ENCODE data around the gene WDR86. TPM values are rescaled to one million over a fixed set of nuclear protein-coding genes. Genes with fewer than 3 reads are reported as not detected.

Gene WDR86
- total RNA-seq, 1 experiment from 2014 or later = 24.4 TPM

DNA sequence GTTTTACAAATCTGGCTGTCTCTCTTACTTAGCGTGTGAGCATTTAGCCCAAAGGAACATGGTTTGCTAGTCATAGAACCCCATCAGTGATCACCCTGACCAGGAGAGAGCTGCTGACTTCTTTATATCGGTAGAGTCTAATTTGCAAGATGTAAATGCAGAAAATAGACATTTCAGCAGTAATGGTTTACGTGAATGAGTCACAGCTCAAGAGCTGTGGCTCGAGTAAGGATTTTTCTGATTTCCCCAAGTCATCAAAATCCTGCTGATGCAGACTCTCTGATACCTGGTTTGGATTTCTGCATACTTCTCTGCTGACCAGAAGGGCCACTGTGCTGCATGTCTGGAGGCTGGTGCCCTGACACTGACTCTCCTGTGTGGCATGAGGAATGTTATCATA, 42.6 kb downstream of the WDR86 start:
- no peaks in the 10 kb centered on the region for H3K9me3 Mint-ChIP-seq
- TF ChIP-seq JUN (CRISPR knock-in tag; IDR thresholded peaks at IDR 0.05) (no peak), RELA (CRISPR knock-in tag; IDR thresholded peaks at IDR 0.05; ENCODE audit: borderline replicate concordance) (no peak), EMX1 (CRISPR knock-in tag; IDR thresholded peaks at IDR 0.05) (no peak), ZNF219 (CRISPR knock-in tag; IDR thresholded peaks at IDR 0.05; ENCODE audit: borderline replicate concordance) (no peak), ZNF121 (CRISPR knock-in tag; IDR thresholded peaks at IDR 0.05) (no peak), NR2C2 (CRISPR knock-in tag; IDR thresholded peaks at IDR 0.05) (no peak), OVOL2 (CRISPR knock-in tag; IDR thresholded peaks at IDR 0.05; ENCODE audit: borderline replicate concordance) (no peak), FOXP1 (CRISPR knock-in tag; IDR thresholded peaks at IDR 0.05; ENCODE audit: borderline replicate concordance) (no peak), NR1H2 (CRISPR knock-in tag; IDR thresholded peaks at IDR 0.05) (no peak)
- DNase-seq (ENCODE audit: low spot score) = no peak
- peaks cover 27% of the 10 kb centered on the region for H3K36me3 Mint-ChIP-seq
- peaks cover 6% of the 10 kb centered on the region for H3K4me1 Mint-ChIP-seq
- ChIA-PET CTCF (interaction anchor here (1.7 to 3.5 kb wide), 4 partner anchors 51 to 393 kb away, joined by 6 to 46 read pairs (median 7); no protein-coding TSS in a partner anchor), POLR2A (no interaction called here)
- ATAC-seq = no peak
- no peak overlapping the region for H3K4me3 Mint-ChIP-seq
- H3K27ac Mint-ChIP-seq = peak overlapping the region; percentile 42; the same call in 1 of the 2 replicates
- no peaks in the 10 kb centered on the region for H3K27me3 Mint-ChIP-seq (ENCODE audit: low read depth)

DNA sequence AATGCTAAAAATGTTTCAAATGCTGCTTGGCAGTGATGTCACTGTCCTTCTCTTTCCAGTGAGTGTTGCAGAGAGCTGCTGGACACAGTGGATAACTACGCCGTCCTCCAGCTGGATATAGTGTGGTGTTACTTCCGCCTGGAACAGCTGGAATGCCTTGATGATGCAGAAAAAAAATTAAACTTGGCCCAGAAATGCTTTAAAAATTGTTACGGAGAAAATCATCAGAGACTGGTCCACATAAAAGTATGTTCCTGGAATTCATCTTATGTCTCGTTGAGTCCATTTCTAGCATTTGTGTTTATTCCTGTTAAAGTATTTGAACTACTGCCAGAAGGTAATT, 43.0 kb downstream of the WDR86 start:
- Mint-ChIP-seq H3K27ac (no peak overlapping the region), H3K4me3 (no peak overlapping the region), H3K9me3 (no peaks in the 10 kb centered on the region), H3K36me3 (peaks cover 31% of the 10 kb centered on the region), H3K4me1 (peaks cover 4% of the 10 kb centered on the region), H3K27me3 (ENCODE audit: low read depth) (no peaks in the 10 kb centered on the region)
- no peak for ATAC-seq
- ChIA-PET POLR2A (interaction anchor here (0.6 kb wide), 1 partner anchor 351 kb away, joined by 3 read pairs; no protein-coding TSS in a partner anchor), CTCF (interaction anchor here (1.1 to 3.5 kb wide), 5 partner anchors 16 to 393 kb away, joined by 3 to 46 read pairs (median 4); partner anchors contain the start of gene NUB1)
- TF ChIP-seq, protein P1, sequence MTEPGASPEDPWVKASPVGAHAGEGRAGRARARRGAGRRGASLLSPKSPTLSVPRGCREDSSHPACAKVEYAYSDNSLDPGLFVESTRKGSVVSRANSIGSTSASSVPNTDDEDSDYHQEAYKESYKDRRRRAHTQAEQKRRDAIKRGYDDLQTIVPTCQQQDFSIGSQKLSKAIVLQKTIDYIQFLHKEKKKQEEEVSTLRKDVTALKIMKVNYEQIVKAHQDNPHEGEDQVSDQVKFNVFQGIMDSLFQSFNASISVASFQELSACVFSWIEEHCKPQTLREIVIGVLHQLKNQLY (CRISPR knock-in tag; IDR thresholded peaks at IDR 0.05) = no peak
- TF ChIP-seq ESRRA (CRISPR knock-in tag; IDR thresholded peaks at IDR 0.05; ENCODE audit: borderline replicate concordance) (no peak), ZNF423 (CRISPR knock-in tag; IDR thresholded peaks at IDR 0.05) (no peak)
- TF ChIP-seq, protein P2, sequence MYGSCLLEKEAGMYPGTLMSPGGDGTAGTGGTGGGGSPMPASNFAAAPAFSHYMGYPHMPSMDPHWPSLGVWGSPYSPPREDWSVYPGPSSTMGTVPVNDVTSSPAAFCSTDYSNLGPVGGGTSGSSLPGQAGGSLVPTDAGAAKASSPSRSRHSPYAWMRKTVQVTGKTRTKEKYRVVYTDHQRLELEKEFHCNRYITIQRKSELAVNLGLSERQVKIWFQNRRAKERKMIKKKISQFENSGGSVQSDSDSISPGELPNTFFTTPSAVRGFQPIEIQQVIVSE (CRISPR knock-in tag; IDR thresholded peaks at IDR 0.05; ENCODE audit: borderline replicate concordance) = no peak
- TF ChIP-seq, protein P3, sequence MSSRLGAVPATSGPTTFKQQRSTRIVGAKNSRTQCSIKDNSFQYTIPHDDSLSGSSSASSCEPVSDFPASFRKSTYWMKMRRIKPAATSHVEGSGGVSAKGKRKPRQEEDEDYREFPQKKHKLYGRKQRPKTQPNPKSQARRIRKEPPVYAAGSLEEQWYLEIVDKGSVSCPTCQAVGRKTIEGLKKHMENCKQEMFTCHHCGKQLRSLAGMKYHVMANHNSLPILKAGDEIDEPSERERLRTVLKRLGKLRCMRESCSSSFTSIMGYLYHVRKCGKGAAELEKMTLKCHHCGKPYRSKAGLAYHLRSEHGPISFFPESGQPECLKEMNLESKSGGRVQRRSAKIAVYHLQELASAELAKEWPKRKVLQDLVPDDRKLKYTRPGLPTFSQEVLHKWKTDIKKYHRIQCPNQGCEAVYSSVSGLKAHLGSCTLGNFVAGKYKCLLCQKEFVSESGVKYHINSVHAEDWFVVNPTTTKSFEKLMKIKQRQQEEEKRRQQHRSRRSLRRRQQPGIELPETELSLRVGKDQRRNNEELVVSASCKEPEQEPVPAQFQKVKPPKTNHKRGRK (CRISPR knock-in tag; IDR thresholded peaks at IDR 0.05; ENCODE audit: borderline replicate concordance) = no peak
- no peak for DNase-seq (ENCODE audit: low spot score)

DNA sequence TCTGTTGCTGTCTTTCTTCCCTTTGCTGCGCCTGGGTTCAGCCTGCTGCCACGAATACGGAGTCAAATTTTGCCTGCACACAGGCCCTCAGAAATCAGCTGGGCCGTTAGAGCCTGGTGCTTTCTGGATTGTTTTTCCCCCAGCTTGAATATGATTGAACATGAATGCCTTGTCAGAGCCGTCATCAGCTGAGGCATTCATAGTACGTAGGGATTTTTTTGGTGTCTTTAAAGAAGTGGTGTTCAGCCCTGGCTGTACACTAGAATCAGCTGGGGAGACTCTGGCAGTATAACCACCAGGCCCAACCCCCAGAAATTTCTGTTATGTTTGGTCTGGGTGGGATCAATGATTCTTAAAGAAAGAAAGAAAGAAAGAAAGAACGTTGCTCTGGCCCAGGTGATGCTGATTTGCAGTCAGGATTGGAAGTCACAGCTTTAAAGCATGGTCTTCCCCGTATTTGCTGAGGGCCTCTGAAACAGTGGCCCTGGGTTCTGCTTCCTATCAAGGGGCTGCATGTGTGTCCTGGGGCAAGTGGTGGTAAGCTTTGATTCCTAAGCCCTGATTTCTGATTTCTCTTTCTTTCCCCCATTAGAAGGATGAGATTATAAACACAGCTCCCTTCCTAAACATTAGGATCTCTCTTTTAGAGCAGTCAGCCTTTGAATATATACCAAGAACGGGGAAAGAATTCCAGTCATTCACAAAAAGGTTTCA, 43.5 kb downstream of the WDR86 start:
- H3K27me3 Mint-ChIP-seq (ENCODE audit: low read depth) = no peaks in the 10 kb centered on the region
- no peaks in the 10 kb centered on the region for H3K9me3 Mint-ChIP-seq
- no peak for TF ChIP-seq NR2C2 (CRISPR knock-in tag; IDR thresholded peaks at IDR 0.05)
- no peak for TF ChIP-seq ZBTB21 (CRISPR knock-in tag; IDR thresholded peaks at IDR 0.05; ENCODE audit: borderline replicate concordance)
- TF ChIP-seq NFE2L1 (CRISPR knock-in tag; IDR thresholded peaks at IDR 0.05) = no peak
- TF ChIP-seq, protein P4, sequence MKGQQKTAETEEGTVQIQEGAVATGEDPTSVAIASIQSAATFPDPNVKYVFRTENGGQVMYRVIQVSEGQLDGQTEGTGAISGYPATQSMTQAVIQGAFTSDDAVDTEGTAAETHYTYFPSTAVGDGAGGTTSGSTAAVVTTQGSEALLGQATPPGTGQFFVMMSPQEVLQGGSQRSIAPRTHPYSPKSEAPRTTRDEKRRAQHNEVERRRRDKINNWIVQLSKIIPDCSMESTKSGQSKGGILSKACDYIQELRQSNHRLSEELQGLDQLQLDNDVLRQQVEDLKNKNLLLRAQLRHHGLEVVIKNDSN (CRISPR knock-in tag; IDR thresholded peaks at IDR 0.05) = no peak
- TF ChIP-seq JUN (CRISPR knock-in tag; IDR thresholded peaks at IDR 0.05) = no peak
- TF ChIP-seq EMX1 (CRISPR knock-in tag; IDR thresholded peaks at IDR 0.05) = no peak
- no peak for TF ChIP-seq NFYB (CRISPR knock-in tag; conservative IDR thresholded peaks at IDR 0.05; ENCODE audit: low read depth)
- TF ChIP-seq, protein P2 (CRISPR knock-in tag; IDR thresholded peaks at IDR 0.05; ENCODE audit: borderline replicate concordance) = no peak
- no peak for TF ChIP-seq TCF7 (CRISPR knock-in tag; IDR thresholded peaks at IDR 0.05; ENCODE audit: low read depth)
- TF ChIP-seq, protein P3 (CRISPR knock-in tag; IDR thresholded peaks at IDR 0.05; ENCODE audit: borderline replicate concordance) = no peak
- TF ChIP-seq GTF2I (CRISPR knock-in tag; conservative IDR thresholded peaks at IDR 0.05) = no peak
- no peak for TF ChIP-seq SOX15 (CRISPR knock-in tag; IDR thresholded peaks at IDR 0.05)
- TF ChIP-seq, protein P5, sequence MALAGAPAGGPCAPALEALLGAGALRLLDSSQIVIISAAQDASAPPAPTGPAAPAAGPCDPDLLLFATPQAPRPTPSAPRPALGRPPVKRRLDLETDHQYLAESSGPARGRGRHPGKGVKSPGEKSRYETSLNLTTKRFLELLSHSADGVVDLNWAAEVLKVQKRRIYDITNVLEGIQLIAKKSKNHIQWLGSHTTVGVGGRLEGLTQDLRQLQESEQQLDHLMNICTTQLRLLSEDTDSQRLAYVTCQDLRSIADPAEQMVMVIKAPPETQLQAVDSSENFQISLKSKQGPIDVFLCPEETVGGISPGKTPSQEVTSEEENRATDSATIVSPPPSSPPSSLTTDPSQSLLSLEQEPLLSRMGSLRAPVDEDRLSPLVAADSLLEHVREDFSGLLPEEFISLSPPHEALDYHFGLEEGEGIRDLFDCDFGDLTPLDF (CRISPR knock-in tag; IDR thresholded peaks at IDR 0.05) = no peak
- DNase-seq (ENCODE audit: low spot score) = no peak
- no peak for ATAC-seq
- peak overlapping the region; percentile 76; the same call in 1 of the 2 replicates for H3K27ac Mint-ChIP-seq
- H3K4me3 Mint-ChIP-seq = no peak overlapping the region
- ChIA-PET CTCF (interaction anchor here (0.5 to 3.5 kb wide), 6 partner anchors 15 to 394 kb away, joined by 3 to 46 read pairs (median 4); partner anchors contain the start of gene NUB1), POLR2A (interaction anchor here (0.6 kb wide), 2 partner anchors 279 to 352 kb away, joined by 3 read pairs; no protein-coding TSS in a partner anchor)
- H3K36me3 Mint-ChIP-seq = peaks cover 34% of the 10 kb centered on the region
- peaks cover 4% of the 10 kb centered on the region for H3K4me1 Mint-ChIP-seq
